ENCODE results near the gene NEDD4.
"Not testable (repeated sequence)": the region's sequence is repeated elsewhere in the genome, so short reads cannot be mapped to it uniquely, and the experiment has no call there.

The NEDD4 gene

GRCh38 chr15:55993111-55993803, at the start of gene NEDD4:
Gene NEDD4 (minus strand): TSS chr15:55993612. CDS start chr15:55993555, 57 bp downstream.
- peak; percentile 85 for DNase-seq

GRCh38 chr15:56042498-56042897, 49.1 kb upstream of the NEDD4 start:
- no peak for DNase-seq

- no peak for DNase-seq
Measured at GRCh38 chr15:56042031-56042430, 48.6 kb upstream of the NEDD4 start.

- no peak for DNase-seq
Measured at GRCh38 chr15:56040081-56041035, 46.9 kb upstream of the NEDD4 start.

GRCh38 chr15:56038707-56039106, 45.3 kb upstream of the NEDD4 start:
- DNase-seq = no peak

- DNase-seq = no peak
Measured at GRCh38 chr15:56038015-56038414, 44.6 kb upstream of the NEDD4 start.

GRCh38 chr15:56036546-56037067, 43.2 kb upstream of the NEDD4 start:
- no peak for DNase-seq

- DNase-seq = no peak
Measured at GRCh38 chr15:56035166-56035565, 41.8 kb upstream of the NEDD4 start.

- DNase-seq = no peak
Measured at GRCh38 chr15:56034514-56034913, 41.1 kb upstream of the NEDD4 start.

GRCh38 chr15:56032373-56032772, 39.0 kb upstream of the NEDD4 start:
- DNase-seq = no peak

GRCh38 chr15:56031836-56032235, 38.4 kb upstream of the NEDD4 start:
- no peak for DNase-seq

GRCh38 chr15:56031402-56031801, 38.0 kb upstream of the NEDD4 start:
- DNase-seq = no peak

GRCh38 chr15:56028430-56028829, 35.0 kb upstream of the NEDD4 start:
- no peak for DNase-seq

GRCh38 chr15:56023160-56023559, 29.7 kb upstream of the NEDD4 start:
- DNase-seq = not testable (repeated sequence)

GRCh38 chr15:56019819-56020486, 26.5 kb upstream of the NEDD4 start:
- no peak for DNase-seq

- no peak for DNase-seq
Measured at GRCh38 chr15:56019060-56019793, 25.8 kb upstream of the NEDD4 start.

- no peak for DNase-seq
Measured at GRCh38 chr15:56017920-56018319, 24.5 kb upstream of the NEDD4 start.

- DNase-seq = no peak
Measured at GRCh38 chr15:56017511-56017910, 24.1 kb upstream of the NEDD4 start.

- DNase-seq = no peak
Measured at GRCh38 chr15:56016281-56016680, 22.9 kb upstream of the NEDD4 start.

GRCh38 chr15:56014677-56015076, 21.3 kb upstream of the NEDD4 start:
- DNase-seq = no peak

- not testable (repeated sequence) for DNase-seq
Measured at GRCh38 chr15:56007053-56007452, 13.6 kb upstream of the NEDD4 start.

- not testable (repeated sequence) for DNase-seq
Measured at GRCh38 chr15:56006371-56006770, 13.0 kb upstream of the NEDD4 start.

Measured in midbrain (tissue), 1 donor.